HEK293T (cell line): Measurements from ENCODE around the gene OR11H6.
"Not testable (repeated sequence)": the region's sequence is repeated elsewhere in the genome, so short reads cannot be mapped to it uniquely, and the experiment has no call there.

Experiments
- CTCF ChIA-PET: fragments of 350-600 bp; formaldehyde crosslinking; extraction: SDS; loops from one replicate; lab custom pipeline; 2021; ENCODE audit warnings: antibody characterized with exemption, inconsistent platforms; lab: Yijun Ruan, JAX
- POLR2A ChIA-PET: fragments of 350-600 bp; formaldehyde crosslinking; extraction: SDS; loops from one replicate; lab custom pipeline; 2020; ENCODE audit warnings: antibody characterized with exemption, inconsistent platforms; lab: Yijun Ruan, JAX
- DNase-seq: peaks from one replicate; pipeline ENCODE4 v3.0.0; 2012; ENCODE audit warnings: mixed read lengths; ENCODE audit errors: extremely low spot score
- ARNT ChIP-seq: fragments of 450-650 bp; IDR thresholded peaks from 2 replicates; pipeline ENCODE4 v1.6.1; 2017; ENCODE audit warnings: mild to moderate bottlenecking
- BHLHE40 ChIP-seq: fragments of 450-650 bp; IDR thresholded peaks from 2 replicates; pipeline ENCODE4 v1.6.1; 2016; ENCODE audit warnings: mild to moderate bottlenecking, moderate library complexity, borderline replicate concordance
- CTBP1 ChIP-seq: fragments of 450-650 bp; IDR thresholded peaks from 2 replicates; pipeline ENCODE4 v1.6.1; 2016; ENCODE audit warnings: borderline replicate concordance
- ELF4 ChIP-seq: fragments of 450-650 bp; IDR thresholded peaks from 2 replicates; pipeline ENCODE4 v1.6.1; 2017; ENCODE audit warnings: antibody characterized with exemption
- FOXA1 ChIP-seq: fragments of 450-650 bp; IDR thresholded peaks from 2 replicates; pipeline ENCODE4 v1.6.1; 2016; ENCODE audit warnings: mild to moderate bottlenecking
- FOXK2 ChIP-seq: fragments of 450-650 bp; IDR thresholded peaks from 2 replicates; pipeline ENCODE4 v1.6.1; 2016; ENCODE audit warnings: mild to moderate bottlenecking
- FOXM1 ChIP-seq: fragments of 450-650 bp; IDR thresholded peaks from 2 replicates; pipeline ENCODE4 v1.6.1; 2017; ENCODE audit warnings: mild to moderate bottlenecking, borderline replicate concordance
- HDGF ChIP-seq: fragments of 450-650 bp; IDR thresholded peaks from 2 replicates; pipeline ENCODE4 v1.6.1; 2017; ENCODE audit warnings: antibody characterized with exemption, borderline replicate concordance
- L3MBTL2 ChIP-seq: fragments of 450-650 bp; conservative IDR thresholded peaks from 2 replicates; pipeline ENCODE4 v1.6.1; 2016; ENCODE audit warnings: mild to moderate bottlenecking
- LEF1 ChIP-seq: fragments of 450-650 bp; IDR thresholded peaks from 2 replicates; pipeline ENCODE4 v1.6.1; 2017; ENCODE audit warnings: mild to moderate bottlenecking, borderline replicate concordance
- NFRKB ChIP-seq: fragments of 450-650 bp; IDR thresholded peaks from 2 replicates; pipeline ENCODE4 v1.6.1; 2016; ENCODE audit warnings: mild to moderate bottlenecking, moderate library complexity
- PKNOX1 ChIP-seq: fragments of 450-650 bp; IDR thresholded peaks from 2 replicates; pipeline ENCODE4 v1.6.1; 2016
- SP1 ChIP-seq: fragments of 450-650 bp; IDR thresholded peaks from 2 replicates; pipeline ENCODE4 v1.6.1; 2017
- SUZ12 ChIP-seq: fragments of 450-650 bp; IDR thresholded peaks from 2 replicates; pipeline ENCODE4 v1.6.1; 2016; ENCODE audit warnings: mild to moderate bottlenecking
- TARDBP ChIP-seq: fragments of 450-650 bp; IDR thresholded peaks from 2 replicates; pipeline ENCODE4 v1.6.1; 2016
- ZNF384 ChIP-seq: fragments of 450-650 bp; IDR thresholded peaks from 2 replicates; pipeline ENCODE4 v1.6.1; 2016

Gene OR11H6

GRCh38 chr14:20184181-20184580 lies 39.3 kb upstream of the OR11H6 start:
- DNase-seq = no peak
- ChIA-PET POLR2A (no interaction called here), CTCF (interaction anchor here (0.8 kb wide), 1 partner anchor 9 kb away, joined by 3 read pairs; no protein-coding TSS in a partner anchor)
- no peak for TF ChIP-seq LEF1
- TF ChIP-seq SP1 = no peak
- no peak for TF ChIP-seq L3MBTL2
- TF ChIP-seq HDGF = no peak
- TF ChIP-seq FOXM1 = no peak
- no peak for TF ChIP-seq ZNF384
- no peak for TF ChIP-seq CTBP1
- no peak for TF ChIP-seq ARNT
- no peak for TF ChIP-seq FOXK2
- no peak for TF ChIP-seq NFRKB
- TF ChIP-seq PKNOX1 = no peak
- no peak for TF ChIP-seq TARDBP

DNA sequence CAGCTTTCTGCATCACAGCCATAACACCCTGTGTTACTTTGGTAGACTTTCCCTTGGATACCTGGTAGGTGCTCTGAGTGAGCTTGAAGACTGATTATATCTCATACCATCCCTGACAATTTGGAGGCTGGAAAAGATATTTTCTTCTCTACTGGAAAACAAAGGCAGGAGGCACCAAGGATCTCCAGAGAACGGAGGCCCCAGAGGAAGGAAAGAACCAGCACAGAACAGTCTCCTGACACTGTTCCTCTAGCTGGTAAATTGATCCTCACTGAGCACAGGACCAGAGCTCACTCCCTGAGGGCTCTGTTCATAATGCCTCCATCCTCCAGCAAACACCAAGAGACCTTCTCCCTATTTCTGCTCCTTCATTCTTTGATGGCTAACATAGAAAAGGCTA lies 32.9 kb upstream of the OR11H6 start, which contains the start of gene OR11G2:
Gene OR11G2 (plus strand): TSS at position 301 of the 400 bp plus-strand sequence. CDS start 6,542 bp downstream, outside the sequence.
- DNase-seq = no peak
- ChIA-PET CTCF (no interaction called here), POLR2A (no interaction called here)
- TF ChIP-seq ZNF384 = no peak
- TF ChIP-seq CTBP1 = no peak
- TF ChIP-seq BHLHE40 = no peak
- TF ChIP-seq SP1 = no peak
- no peak for TF ChIP-seq L3MBTL2
- no peak for TF ChIP-seq LEF1
- no peak for TF ChIP-seq FOXA1
- TF ChIP-seq ARNT = no peak
- TF ChIP-seq PKNOX1 = no peak
- no peak for TF ChIP-seq TARDBP
- no peak for TF ChIP-seq NFRKB
- no peak for TF ChIP-seq FOXM1
- TF ChIP-seq ELF4 = no peak
- TF ChIP-seq HDGF = no peak
- no peak for TF ChIP-seq FOXK2
- TF ChIP-seq SUZ12 = no peak

- ChIA-PET POLR2A (no interaction called here), CTCF (no interaction called here)
- DNase-seq = no peak
- TF ChIP-seq FOXM1 = no peak
- TF ChIP-seq LEF1 = no peak
- no peak for TF ChIP-seq ELF4
- no peak for TF ChIP-seq HDGF
- TF ChIP-seq PKNOX1 = no peak
- TF ChIP-seq SP1 = no peak
- TF ChIP-seq NFRKB = no peak
Observed at GRCh38 chr14:20191396-20191795, 32.1 kb upstream of the OR11H6 start.

DNA sequence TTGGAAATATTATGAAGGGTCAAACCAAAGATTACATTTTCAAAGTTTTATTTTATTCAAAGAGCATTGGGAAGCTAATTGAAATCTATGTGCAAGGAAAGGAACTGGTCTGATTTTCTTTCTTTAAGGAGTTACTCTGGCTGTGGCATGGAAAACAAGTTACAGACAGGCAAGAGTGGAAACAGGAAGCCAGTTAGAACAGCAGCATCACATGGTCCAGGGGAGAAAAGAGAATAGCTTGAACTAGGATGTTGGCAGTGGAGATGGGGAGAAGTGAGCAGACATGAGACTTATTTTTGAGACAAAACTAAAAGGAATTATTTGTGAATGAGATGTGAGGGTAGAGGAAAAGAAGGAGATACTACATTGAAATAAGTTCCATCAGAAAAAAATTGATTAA lies 29.4 kb upstream of the OR11H6 start:
- CTCF ChIA-PET = no interaction called here
- POLR2A ChIA-PET = no interaction called here
- DNase-seq = no peak
- TF ChIP-seq TARDBP = no peak

- DNase-seq, CTCF ChIA-PET, POLR2A ChIA-PET: not testable (repeated sequence)
Observed at GRCh38 chr14:20195170-20195569, 28.3 kb upstream of the OR11H6 start.

- POLR2A ChIA-PET = no interaction called here
- no peak for DNase-seq
- CTCF ChIA-PET = no interaction called here
- no peak for TF ChIP-seq PKNOX1
Observed at GRCh38 chr14:20195911-20196310, 27.6 kb upstream of the OR11H6 start.

GRCh38 chr14:20197459-20197858 lies 26.1 kb upstream of the OR11H6 start:
- TF ChIP-seq ELF4 = no peak
- no peak for TF ChIP-seq FOXA1
- no peak for TF ChIP-seq HDGF
- TF ChIP-seq CTBP1 = no peak
- TF ChIP-seq SUZ12 = no peak
- TF ChIP-seq FOXK2 = no peak
- no peak for TF ChIP-seq TARDBP
- POLR2A ChIA-PET = no interaction called here
- DNase-seq = no peak
- CTCF ChIA-PET = no interaction called here
